PC-9 (cell line): Measurements from ENCODE around the gene SDF2L1. TPM values are rescaled to one million over a fixed set of nuclear protein-coding genes. Genes with fewer than 3 reads are reported as not detected.
A peak's percentile ranks its signal among the peaks of the same experiment; 100 is the strongest.

Source experiments
- BruUV-seq: library from RNA; stranded (reverse); fragments of 400-500 nt; replicated peaks from 2 replicates; lab custom pipeline; 2021; lab: Mats Ljungman, UMichigan
- CTCF ChIA-PET: fragments of 300-600 bp; sonication (Branson Sonifier 250); formaldehyde crosslinking; loops from one replicate; lab custom pipeline; 2022; ENCODE audit warnings: antibody characterized with exemption; lab: Charles Lee
- POLR2A ChIA-PET: fragments of 300-600 bp; sonication (Branson Sonifier 250); formaldehyde crosslinking; loops from one replicate; lab custom pipeline; 2022; ENCODE audit warnings: antibody characterized with exemption; ENCODE audit not compliant: unreplicated experiment; lab: Charles Lee
- DNase-seq, 2 experiments: peaks; one replicate each; pipeline versions ENCODE4 v3.0.0 to v3.0.0-alpha.2; 2015 to 2022; ENCODE audit warnings: mixed read lengths in 1 of 2
- H2AFZ ChIP-seq: fragments of 200-600 bp; sonication (generic); 2 replicates; pipeline ENCODE4 v1.8.1; 2017; ENCODE audit warnings: antibody characterized with exemption
- H3F3A ChIP-seq: fragments of 200-600 bp; sonication (generic); 2 replicates; pipeline ENCODE4 v1.8.1; 2017; ENCODE audit warnings: antibody characterized with exemption, mild to moderate bottlenecking, low read depth; ENCODE audit not compliant: insufficient read depth
- H3K27ac ChIP-seq: fragments of 200-600 bp; sonication (generic); 2 replicates; pipeline ENCODE4 v1.6.1; 2016; ENCODE audit warnings: mixed run types
- H3K27me3 ChIP-seq: fragments of 200-600 bp; sonication (generic); 2 replicates; pipeline ENCODE4 v1.6.1; 2016; ENCODE audit warnings: low read depth, mixed run types; ENCODE audit not compliant: insufficient read depth
- H3K36me3 ChIP-seq: fragments of 200-600 bp; sonication (generic); 2 replicates; pipeline ENCODE4 v1.6.1; 2016; ENCODE audit warnings: low read depth, mixed run types
- H3K4me1 ChIP-seq: fragments of 200-600 bp; sonication (generic); replicated peaks from 2 replicates; pipeline ENCODE4 v1.6.1; 2016; ENCODE audit warnings: mixed run types; ENCODE audit not compliant: insufficient read depth
- H3K4me2 ChIP-seq: fragments of 200-600 bp; sonication (generic); 2 replicates; pipeline ENCODE4 v1.6.1; 2017; ENCODE audit warnings: mixed run types
- H3K4me3 ChIP-seq: fragments of 200-600 bp; sonication (generic); 2 replicates; pipeline ENCODE4 v1.6.1; 2016; ENCODE audit warnings: mixed run types
- H3K79me2 ChIP-seq: fragments of 200-600 bp; sonication (generic); 2 replicates; pipeline ENCODE4 v1.6.1; 2017; ENCODE audit warnings: low read depth, mixed run types
- H3K9me2 ChIP-seq: fragments of 200-600 bp; sonication (generic); 2 replicates; pipeline ENCODE4 v1.8.1; 2017; ENCODE audit warnings: mild to moderate bottlenecking; ENCODE audit not compliant: insufficient read depth
- H3K9me3 ChIP-seq: fragments of 200-600 bp; sonication (generic); 2 replicates; pipeline ENCODE4 v1.8.1; 2016; ENCODE audit warnings: low read depth; ENCODE audit not compliant: insufficient read depth
- H4K20me1 ChIP-seq: fragments of 200-600 bp; sonication (generic); 2 replicates; pipeline ENCODE4 v1.8.1; 2017; ENCODE audit not compliant: insufficient read depth
- EZH2 ChIP-seq: fragments of 200-600 bp; sonication (generic); IDR thresholded peaks from 2 replicates; pipeline ENCODE4 v1.8.0; 2017; ENCODE audit warnings: antibody characterized with exemption, low read depth
- intact Hi-C: fragments of 100-400 bp; cut with micrococcal nuclease; formaldehyde crosslinking; loops from one replicate; pipeline ENCODE4 v1.10.0; 2022; ENCODE audit not compliant: unreplicated experiment
- total RNA-seq: library from RNA; stranded (reverse); gene quantifications from 2 replicates; pipeline ENCODE4 v1.2.3, GENCODE V29; 2021
- TF ChIP-seq, protein P1 (sequence below): fragments of 200-600 bp; sonication (generic); conservative IDR thresholded peaks from 2 replicates; pipeline ENCODE4 v1.6.1; 2017; ENCODE audit warnings: mixed run types, antibody characterized with exemption, mild to moderate bottlenecking, moderate library complexity

SDF2L1 gene
- total RNA-seq, 1 experiment from 2014 or later = 22.5 TPM

DNA sequence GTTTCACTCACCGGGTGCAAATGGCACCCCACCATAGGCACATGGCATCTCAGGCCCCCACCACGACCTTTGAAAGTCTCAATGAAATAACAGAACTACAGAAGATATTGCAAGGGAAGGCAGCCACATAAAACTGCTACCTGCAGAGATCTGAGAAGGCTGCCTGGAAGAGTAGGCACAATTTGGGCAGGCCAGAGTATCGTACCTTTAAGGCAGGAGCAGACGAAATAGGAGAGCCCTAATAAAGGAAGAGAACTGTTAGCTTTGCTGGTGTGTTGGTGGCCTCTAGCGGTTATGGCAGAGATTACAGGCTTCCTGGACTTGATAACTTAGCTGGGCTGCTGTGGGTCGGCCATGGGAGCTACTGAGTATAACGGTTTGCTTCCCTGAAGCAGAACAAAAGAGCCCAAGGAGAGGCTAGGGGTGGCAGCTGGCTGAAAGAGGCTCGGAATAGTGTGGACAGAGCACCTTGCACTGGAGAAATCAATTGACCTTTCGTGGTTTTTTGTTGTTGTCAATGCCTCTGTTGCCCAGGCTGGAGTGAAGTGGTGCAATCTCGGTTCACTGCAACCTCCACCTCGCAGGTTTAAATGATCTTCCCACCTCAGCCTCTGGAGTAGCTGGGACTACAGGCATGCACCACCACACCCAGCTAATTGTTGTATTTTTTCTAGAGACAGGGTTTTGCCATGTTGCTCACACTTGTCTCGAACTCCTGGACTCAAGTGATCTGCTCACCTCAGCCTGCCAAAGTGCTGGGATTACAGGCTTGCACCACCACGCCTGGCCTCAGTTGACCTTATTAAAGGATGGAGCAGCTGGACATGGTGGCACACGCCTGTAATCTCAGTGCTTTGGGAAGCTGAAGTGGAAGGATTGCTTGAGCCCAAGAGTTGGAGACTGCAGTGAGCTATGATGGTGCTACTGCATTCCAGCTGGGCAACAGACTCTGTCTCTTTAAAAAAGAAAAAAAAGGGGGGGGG lies 4.8 kb downstream of the SDF2L1 start:
- no peaks in the 10 kb centered on the region for H3K9me2 ChIP-seq
- no peak for TF ChIP-seq EZH2
- TF ChIP-seq, protein P1, sequence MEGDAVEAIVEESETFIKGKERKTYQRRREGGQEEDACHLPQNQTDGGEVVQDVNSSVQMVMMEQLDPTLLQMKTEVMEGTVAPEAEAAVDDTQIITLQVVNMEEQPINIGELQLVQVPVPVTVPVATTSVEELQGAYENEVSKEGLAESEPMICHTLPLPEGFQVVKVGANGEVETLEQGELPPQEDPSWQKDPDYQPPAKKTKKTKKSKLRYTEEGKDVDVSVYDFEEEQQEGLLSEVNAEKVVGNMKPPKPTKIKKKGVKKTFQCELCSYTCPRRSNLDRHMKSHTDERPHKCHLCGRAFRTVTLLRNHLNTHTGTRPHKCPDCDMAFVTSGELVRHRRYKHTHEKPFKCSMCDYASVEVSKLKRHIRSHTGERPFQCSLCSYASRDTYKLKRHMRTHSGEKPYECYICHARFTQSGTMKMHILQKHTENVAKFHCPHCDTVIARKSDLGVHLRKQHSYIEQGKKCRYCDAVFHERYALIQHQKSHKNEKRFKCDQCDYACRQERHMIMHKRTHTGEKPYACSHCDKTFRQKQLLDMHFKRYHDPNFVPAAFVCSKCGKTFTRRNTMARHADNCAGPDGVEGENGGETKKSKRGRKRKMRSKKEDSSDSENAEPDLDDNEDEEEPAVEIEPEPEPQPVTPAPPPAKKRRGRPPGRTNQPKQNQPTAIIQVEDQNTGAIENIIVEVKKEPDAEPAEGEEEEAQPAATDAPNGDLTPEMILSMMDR = peak; percentile 80
- no peaks in the 10 kb centered on the region for H3K9me3 ChIP-seq
- BruUV-seq = no TSS peak
- intact Hi-C loops = no loop called here
- no peaks in the 10 kb centered on the region for H3K27me3 ChIP-seq
- POLR2A ChIA-PET = interaction anchor here (1.0 kb wide), 1 partner anchor 18 kb away, joined by 3 read pairs; no protein-coding TSS in a partner anchor
- no peaks in the 10 kb centered on the region; the same call in 1 of the 2 replicates for H4K20me1 ChIP-seq
- no peaks in the 10 kb centered on the region for H3K79me2 ChIP-seq
- no peak overlapping the region for H2AFZ ChIP-seq
- no peaks in the 10 kb centered on the region; the same call in 1 of the 2 replicates for H3F3A ChIP-seq
- H3K36me3 ChIP-seq = no peaks in the 10 kb centered on the region
- H3K4me1 ChIP-seq = 0 out of 2 replicates have a peak, but pooled peaks cover 4% of the 10 kb centered on the region
- H3K27ac ChIP-seq = no peak overlapping the region
- H3K4me3 ChIP-seq = no peak overlapping the region
- CTCF ChIA-PET = interaction anchor here (0.6 to 0.8 kb wide), 2 partner anchors 16 to 703 kb away, joined by 3 read pairs; no protein-coding TSS in a partner anchor
- peak; percentile 51 to 59 for DNase-seq
- no peak overlapping the region for H3K4me2 ChIP-seq

DNA sequence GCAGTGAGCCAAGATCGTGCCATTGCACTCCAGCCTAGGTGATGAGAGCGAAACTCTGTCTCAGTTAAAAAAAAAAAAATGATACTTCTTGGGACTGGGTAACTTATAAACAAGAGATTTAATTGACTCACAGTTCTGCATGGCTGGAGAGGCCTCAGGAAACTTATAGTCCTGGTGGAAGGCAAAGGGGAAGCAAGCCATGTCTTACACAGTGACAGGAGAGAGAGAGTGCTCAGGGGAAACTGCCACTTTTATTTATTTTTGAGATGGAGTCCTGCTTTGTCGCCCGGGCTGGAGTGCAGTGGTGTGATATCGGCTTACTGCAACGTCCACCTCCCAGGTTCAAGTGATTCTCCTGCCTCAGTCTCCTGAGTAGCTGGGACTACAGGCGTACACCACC lies 8.2 kb downstream of the SDF2L1 start:
- intact Hi-C loops = no loop called here
- ChIA-PET POLR2A (no interaction called here), CTCF (no interaction called here)
- no peak for DNase-seq
- Histone ChIP-seq H3K4me1 (0 out of 2 replicates have a peak, but pooled peaks cover 4% of the 10 kb centered on the region), H3K9me2 (no peaks in the 10 kb centered on the region), H3K27me3 (no peaks in the 10 kb centered on the region), H3K36me3 (no peaks in the 10 kb centered on the region), H3K79me2 (no peaks in the 10 kb centered on the region), H3K4me2 (no peak overlapping the region), H4K20me1 (no peaks in the 10 kb centered on the region; the same call in 1 of the 2 replicates), H3F3A (no peaks in the 10 kb centered on the region; the same call in 1 of the 2 replicates), H3K4me3 (no peak overlapping the region), H3K27ac (no peak overlapping the region), H2AFZ (no peak overlapping the region), H3K9me3 (no peaks in the 10 kb centered on the region)
- TF ChIP-seq, protein P1 = no peak
- TF ChIP-seq EZH2 = no peak
- no TSS peak for BruUV-seq

DNA sequence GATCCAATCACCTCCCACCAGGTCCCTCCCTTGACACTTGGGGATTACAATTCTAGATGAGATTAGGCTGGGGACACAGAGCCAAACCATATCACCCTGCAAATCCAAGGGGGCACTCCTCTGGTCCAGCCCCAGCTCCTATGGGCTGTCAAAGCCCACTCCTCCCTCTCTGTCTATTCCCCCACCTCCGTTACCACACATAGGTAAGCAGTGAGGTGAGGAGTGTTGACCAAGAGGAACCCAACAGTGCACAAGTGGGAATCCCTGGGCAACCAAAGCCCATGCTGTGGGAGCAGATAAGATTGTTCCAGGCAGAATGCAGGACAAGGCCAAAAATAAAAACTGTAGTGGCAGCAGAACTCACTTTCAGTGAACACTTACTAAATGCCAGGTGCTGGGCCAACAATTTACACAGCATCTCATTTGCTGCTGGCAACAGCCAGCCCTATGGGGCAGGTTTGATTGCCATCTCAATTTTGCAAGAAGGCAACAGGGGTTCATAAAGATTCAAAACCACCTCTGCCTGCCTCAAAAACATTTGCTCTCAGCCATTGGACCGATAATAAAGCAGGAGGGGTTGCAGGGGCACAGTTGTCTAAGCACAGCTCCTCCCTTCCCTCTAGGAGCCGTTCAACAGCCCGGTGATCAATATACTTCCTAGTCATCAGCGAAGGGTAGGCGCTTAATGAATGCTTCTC lies 8.9 kb downstream of the SDF2L1 start:
- ChIA-PET POLR2A (no interaction called here), CTCF (no interaction called here)
- no TSS peak for BruUV-seq
- no peaks in the 10 kb centered on the region; the same call in 1 of the 2 replicates for H4K20me1 ChIP-seq
- H3K27me3 ChIP-seq = no peaks in the 10 kb centered on the region
- H3K4me2 ChIP-seq = peak overlapping the region; percentile 92
- peaks cover under 1% of the 10 kb centered on the region; the same call in 1 of the 2 replicates for H3F3A ChIP-seq
- no peak for DNase-seq
- no peaks in the 10 kb centered on the region for H3K36me3 ChIP-seq
- 0 out of 2 replicates have a peak, but pooled peaks cover 4% of the 10 kb centered on the region for H3K4me1 ChIP-seq
- H3K79me2 ChIP-seq = no peaks in the 10 kb centered on the region
- H3K27ac ChIP-seq = no peak overlapping the region
- H2AFZ ChIP-seq = no peak overlapping the region
- no peak overlapping the region; the same call in 1 of the 2 replicates for H3K4me3 ChIP-seq
- H3K9me3 ChIP-seq = no peaks in the 10 kb centered on the region
- intact Hi-C loops = no loop called here
- TF ChIP-seq, protein P1 = no peak
- no peak for TF ChIP-seq EZH2
- H3K9me2 ChIP-seq = no peaks in the 10 kb centered on the region
